ENCODE data around the gene GNG3. TPM values are rescaled to one million over a fixed set of nuclear protein-coding genes. Genes with fewer than 3 reads are reported as not detected.

GNG3 gene
- not detected for total RNA-seq

GRCh38 chr11:62707277-62707861 is at the start of gene GNG3, which contains the start of gene BSCL2:
GNG3 (plus strand) TSS chr11:62707676; CDS start chr11:62708296, 620 bp downstream.
BSCL2 (minus strand) TSS chr11:62707424; CDS start chr11:62707195, 229 bp downstream.

GRCh38 chr11:62665075-62665598 is 42.3 kb upstream of the GNG3 start, which contains the start of the genes C11orf98 and CSKMT:
C11orf98 (minus strand) TSS chr11:62665210; CDS start chr11:62665169, 41 bp downstream.
CSKMT (plus strand) TSS chr11:62665312; CDS start chr11:62665880, 568 bp downstream.

GRCh38 chr11:62671608-62672389 is 35.7 kb upstream of the GNG3 start, which contains the start of the genes LBHD1 and UQCC3:
LBHD1 (minus strand) TSS chr11:62672267; CDS start chr11:62670031, 2,236 bp downstream.
UQCC3 (plus strand) TSS chr11:62671673; CDS start chr11:62671746, 73 bp downstream.

DNA sequence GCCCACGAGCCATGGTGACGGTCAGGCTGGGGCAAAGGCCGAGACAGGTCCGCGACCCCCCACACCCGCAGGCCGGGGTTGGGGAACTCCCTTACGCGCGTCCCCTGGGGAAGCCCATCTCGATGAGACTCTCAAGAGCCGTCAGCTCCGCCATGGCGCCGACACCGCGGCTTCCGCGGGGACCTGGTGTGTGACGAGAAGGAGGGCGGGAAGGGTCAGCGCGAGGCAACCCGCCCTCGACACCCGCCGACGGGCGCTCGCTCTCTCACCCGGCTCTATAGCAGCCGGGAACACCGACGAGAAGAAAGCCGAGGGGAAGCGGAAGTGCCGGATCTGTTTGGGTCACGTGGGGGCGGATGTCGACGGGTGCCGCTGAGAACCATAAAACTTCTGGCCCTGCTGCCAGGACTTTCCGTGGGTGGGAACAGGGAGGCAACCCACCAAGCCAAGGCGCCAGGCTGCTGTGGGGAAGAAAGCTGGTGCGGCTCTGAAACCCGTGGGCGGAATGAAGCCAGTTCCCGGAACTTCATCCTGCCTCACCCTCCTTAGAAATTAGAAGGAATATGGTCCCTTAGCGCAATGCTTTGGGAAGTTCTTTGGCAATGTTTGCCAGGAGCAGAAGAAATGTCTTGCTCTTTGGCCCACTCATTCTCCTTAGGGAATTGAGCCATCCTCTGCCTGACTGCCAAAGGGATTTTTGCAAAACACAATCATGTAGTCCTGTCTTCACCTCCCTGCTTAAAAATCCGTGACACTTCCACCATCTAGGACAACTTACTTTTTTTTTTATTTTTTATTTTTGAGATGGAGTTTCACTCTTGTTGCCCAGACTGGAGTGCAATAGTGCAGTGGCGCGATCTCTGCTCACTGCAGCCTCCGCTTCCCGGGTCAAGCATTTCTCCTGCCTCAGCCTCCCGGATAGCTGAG is 28.4 kb upstream of the GNG3 start, which contains the start of gene UBXN1:
Gene UBXN1 (minus strand): TSS at position 304 of the 927 bp plus-strand sequence. CDS start 150 bp downstream, at position 154.

DNA sequence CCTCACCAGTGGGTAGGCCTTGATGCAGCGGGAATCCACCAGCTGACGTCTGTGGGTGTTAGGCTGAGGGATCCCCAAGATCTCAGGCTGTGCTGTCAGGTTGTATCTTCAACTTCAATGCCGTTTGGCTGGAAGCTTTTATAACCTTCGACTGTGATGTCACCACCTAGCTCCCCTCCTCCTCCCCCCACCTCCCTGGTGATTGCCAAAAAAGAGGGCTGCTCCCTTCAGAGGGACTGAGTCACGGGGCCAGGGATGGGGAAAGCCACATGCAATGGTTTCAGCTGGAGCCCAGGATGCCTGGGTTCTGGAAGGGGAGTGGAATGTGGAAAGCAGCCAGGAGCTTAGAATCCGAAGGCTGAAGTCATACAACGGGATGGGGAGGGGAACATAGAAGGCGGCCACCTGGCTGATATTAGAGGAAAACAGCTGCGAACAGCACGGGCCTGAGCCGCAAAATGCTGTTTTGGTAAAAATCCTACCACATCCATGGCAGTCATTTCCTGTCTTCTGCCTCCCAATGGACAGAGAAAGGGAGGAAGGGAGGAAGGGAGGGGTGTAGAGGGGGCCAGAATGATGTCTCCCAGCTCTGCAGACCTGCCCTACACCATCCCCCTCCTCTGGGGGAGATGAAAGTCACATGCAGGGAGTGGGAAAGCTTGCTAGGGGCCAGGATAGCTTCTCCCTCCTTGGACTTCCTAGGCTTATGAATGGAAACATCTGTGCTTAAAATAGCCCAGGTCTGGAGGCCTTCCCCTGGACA is 17.9 kb upstream of the GNG3 start, which contains the start of gene LRRN4CL:
Gene LRRN4CL (minus strand): TSS at position 110 of the 763 bp plus-strand sequence. CDS start 1,022 bp downstream, outside the sequence.

GRCh38 chr11:62727165-62727871 is 19.8 kb downstream of the GNG3 start, which contains the start of gene HNRNPUL2:
HNRNPUL2 (minus strand) TSS chr11:62727457; CDS start chr11:62727156, 301 bp downstream.

DNA sequence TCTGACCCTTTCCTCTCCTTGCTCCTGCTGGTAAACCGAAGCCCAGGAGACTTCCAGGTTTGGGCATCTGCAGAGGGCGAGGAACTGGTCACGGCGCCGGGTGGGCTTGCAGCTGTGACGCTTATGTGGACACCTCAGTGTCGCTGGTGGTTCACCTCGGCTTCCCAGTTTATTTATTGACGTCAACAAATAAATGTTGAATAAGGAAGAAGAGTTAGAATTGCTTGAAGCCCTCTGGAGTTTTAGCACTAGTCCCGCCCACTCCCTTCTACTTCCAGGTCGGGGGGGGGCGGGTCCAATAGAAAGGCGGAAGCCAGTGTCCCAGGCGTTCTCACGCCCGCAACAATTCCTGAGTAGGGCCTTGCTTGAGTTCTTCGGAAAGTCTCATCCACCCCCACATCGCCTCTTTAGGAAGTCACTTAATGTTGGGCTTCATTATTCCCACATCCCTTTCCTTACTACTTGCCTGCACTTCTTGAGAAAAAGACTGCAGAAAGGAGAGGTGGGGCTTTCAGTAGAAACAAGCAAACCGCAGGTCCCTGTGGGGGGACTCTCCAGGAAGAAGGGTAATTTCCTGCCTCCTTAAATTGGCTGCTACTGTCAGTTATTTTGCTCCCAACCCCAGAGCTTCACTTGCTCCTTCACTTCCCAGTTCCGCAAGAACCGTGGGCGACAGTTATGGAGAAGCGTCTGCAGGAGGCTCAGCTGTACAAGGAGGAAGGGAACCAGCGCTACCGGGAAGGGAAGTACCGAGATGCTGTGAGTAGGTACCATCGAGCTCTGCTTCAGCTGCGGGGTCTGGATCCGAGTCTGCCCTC is 20.9 kb downstream of the GNG3 start, which contains the start of gene TTC9C:
Gene TTC9C (plus strand): TSS at position 316 of the 818 bp plus-strand sequence. CDS start 363 bp downstream, at position 679.

GRCh38 chr11:62753736-62754603 is 46.5 kb downstream of the GNG3 start, which contains the start of gene ZBTB3:
ZBTB3 (minus strand) TSS chr11:62754160; CDS start chr11:62753664, 496 bp downstream.

Small RNA genes lying within 50 kb of the gene (small RNA-seq; reads per million reads assigned to genes)
- gene SNORA57: 0 reads per million in 2 donors

Other genes starting within 250 kb of the GNG3 start
- gene AHNAK, start 160.9 kb upstream of the GNG3 start, total RNA-seq: 100 to 1,000 TPM; 261 to 266 TPM
- gene EEF1G, start 133.8 kb upstream of the GNG3 start, total RNA-seq: 100 to 1,000 TPM; 357 to 708 TPM
- 1 to 10 TPM; 6.5 to 7.0 TPM for gene TUT1, start 116.2 kb upstream of the GNG3 start, total RNA-seq
- 100 to 1,000 TPM; 102 to 164 TPM for gene MTA2, start 105.8 kb upstream of the GNG3 start, total RNA-seq
- gene EML3, start 94.9 kb upstream of the GNG3 start, total RNA-seq: 10 to 100 TPM; 15.3 to 19.3 TPM
- gene ROM1, start 94.4 kb upstream of the GNG3 start, total RNA-seq: 1 to 10 TPM in 1 of 2 donors, under 1 TPM in 1; 1.00 to 1.0 TPM
- gene B3GAT3, start 85.7 kb upstream of the GNG3 start, total RNA-seq: 10 to 100 TPM; 50.3 to 51.3 TPM
- gene GANAB, start 61.1 kb upstream of the GNG3 start, total RNA-seq: 100 to 1,000 TPM; 140 to 155 TPM
- 10 to 100 TPM; 26.2 to 28.0 TPM for gene INTS5, start 54.4 kb upstream of the GNG3 start, total RNA-seq
- gene C11orf98, start 42.5 kb upstream of the GNG3 start, total RNA-seq: 10 to 100 TPM; 26.5 to 36.0 TPM
- gene CSKMT, start 42.4 kb upstream of the GNG3 start, total RNA-seq: 1 to 10 TPM; 6.7 to 7.6 TPM
- 1 to 10 TPM; 5.9 to 7.3 TPM for gene UQCC3, start 36.0 kb upstream of the GNG3 start, total RNA-seq
- 1 to 10 TPM; 4.3 to 5.5 TPM for gene LBHD1, start 35.4 kb upstream of the GNG3 start, total RNA-seq
- 10 to 100 TPM; 59.2 to 83.9 TPM for gene UBXN1, start 28.6 kb upstream of the GNG3 start, total RNA-seq
- 1 to 10 TPM; 1.0 to 1.3 TPM for gene LRRN4CL, start 18.1 kb upstream of the GNG3 start, total RNA-seq
- gene BSCL2, start 252 bp upstream of the GNG3 start, total RNA-seq: 10 to 100 TPM; 70.3 to 71.9 TPM
- 10 to 100 TPM in 1 of 2 donors, 1 to 10 TPM in 1; 5.7 to 10.3 TPM for gene HNRNPUL2, start 19.8 kb downstream of the GNG3 start, total RNA-seq
- 10 to 100 TPM; 27.2 to 33.6 TPM for gene TTC9C, start 20.8 kb downstream of the GNG3 start, total RNA-seq
- gene ZBTB3, start 46.5 kb downstream of the GNG3 start, total RNA-seq: 10 to 100 TPM in 1 of 2 donors, 1 to 10 TPM in 1; 6.3 to 14.5 TPM
- 10 to 100 TPM; 37.9 to 72.9 TPM for gene POLR2G, start 53.9 kb downstream of the GNG3 start, total RNA-seq
- gene TAF6L, start 63.7 kb downstream of the GNG3 start, total RNA-seq: 10 to 100 TPM; 28.0 to 31.0 TPM
- 10 to 100 TPM; 50.3 to 60.6 TPM for gene TMEM179B, start 79.7 kb downstream of the GNG3 start, total RNA-seq
- 10 to 100 TPM; 14.5 to 23.0 TPM for gene TMEM223, start 84.3 kb downstream of the GNG3 start, total RNA-seq
- gene NXF1, start 97.8 kb downstream of the GNG3 start, total RNA-seq: 10 to 100 TPM; 31.7 to 32.0 TPM
- gene STX5, start 124.4 kb downstream of the GNG3 start, total RNA-seq: 10 to 100 TPM; 22.0 to 26.5 TPM
- gene TEX54, start 125.2 kb downstream of the GNG3 start, total RNA-seq: not detected
- 10 to 100 TPM; 33.7 to 87.9 TPM for gene WDR74, start 131.9 kb downstream of the GNG3 start, total RNA-seq
- gene SLC3A2, start 173.2 kb downstream of the GNG3 start, total RNA-seq: 100 to 1,000 TPM; 486 to 693 TPM
- gene CHRM1, start 213.7 kb downstream of the GNG3 start, total RNA-seq: 1 to 10 TPM in 1 of 2 donors, under 1 TPM in 1; under 0.01 to 1.3 TPM